GDM1 (cell line): Measurements from ENCODE around the gene GNAL.
"Not testable (repeated sequence)": the region's sequence is repeated elsewhere in the genome, so short reads cannot be mapped to it uniquely, and the experiment has no call there.

Source experiments
- DNase-seq: peaks from one replicate; lab custom pipeline; 2025; lab: John Stamatoyannopoulos, UW

Gene GNAL

DNA sequence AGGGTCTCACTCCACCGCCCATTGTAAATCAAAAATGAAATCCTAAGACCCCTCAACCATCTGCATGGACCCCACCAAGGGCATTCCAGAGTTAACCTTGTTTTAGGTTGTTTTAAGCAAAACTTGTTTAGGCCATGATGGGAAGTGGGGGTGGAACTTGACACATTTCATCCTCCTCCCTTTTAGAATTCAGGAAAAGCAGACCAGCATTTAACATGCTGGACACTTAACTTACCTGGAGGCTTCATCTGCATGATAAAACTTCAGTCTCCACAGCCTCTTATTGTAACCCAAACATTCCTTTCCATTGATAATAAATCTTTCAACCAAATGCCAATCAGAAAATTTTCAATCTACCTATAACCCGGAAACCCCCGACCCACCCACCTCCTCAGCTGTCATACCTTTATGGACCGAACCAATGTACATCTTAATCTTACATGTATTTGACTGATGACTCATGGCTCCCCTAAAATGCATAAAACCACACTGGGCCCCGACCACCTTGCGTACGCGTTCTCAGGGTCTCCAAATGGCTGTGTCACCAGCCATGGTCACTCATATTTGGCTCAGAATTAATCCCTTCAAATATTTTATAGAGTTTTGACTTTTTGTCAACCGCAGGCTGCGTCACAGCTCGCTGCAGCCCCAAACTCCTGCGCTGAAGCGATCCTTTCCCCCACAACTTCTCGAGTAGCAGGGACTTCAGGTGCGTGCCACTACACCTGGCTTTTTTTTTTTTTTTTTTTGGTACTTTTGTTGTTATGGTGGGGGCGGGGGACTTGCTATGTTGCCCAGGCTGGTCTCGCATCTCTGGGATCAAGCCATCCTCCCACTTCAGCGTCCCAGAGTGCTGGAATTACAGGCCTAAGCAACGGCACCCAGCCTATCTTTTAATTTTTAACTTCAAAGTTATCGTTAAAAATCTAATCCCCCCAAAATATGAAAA lies 218.1 kb downstream of the GNAL start:
- DNase-seq, result no peak

- DNase-seq, result peak; percentile 87
Observed at GRCh38 chr18:11908182-11909060, 219.4 kb downstream of the GNAL start, which contains the start of gene MPPE1. Gene MPPE1 (minus strand): TSS chr18:11908317. CDS start chr18:11897264, 11,053 bp downstream.

DNA sequence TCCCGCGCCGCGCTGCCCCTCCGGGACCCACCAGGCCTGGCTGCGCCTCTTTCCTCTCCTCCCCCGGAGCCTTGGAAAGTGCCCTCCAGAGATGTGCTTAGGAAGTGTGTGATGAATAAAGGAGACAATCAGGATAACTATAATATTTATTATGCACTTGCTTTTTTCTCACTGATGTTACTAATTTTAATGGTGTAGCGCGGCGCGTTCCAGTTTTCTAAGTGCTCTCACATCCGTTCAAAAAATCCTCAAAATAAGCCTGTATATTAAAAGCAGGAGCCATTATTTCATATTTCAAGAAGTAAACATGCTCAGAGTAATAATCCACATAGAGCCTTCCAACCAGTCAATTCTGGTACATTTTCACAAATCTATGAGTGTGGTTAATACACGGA lies 220.0 kb downstream of the GNAL start:
- no peak for DNase-seq

GRCh38 chr18:11909591-11910026 lies 220.5 kb downstream of the GNAL start:
- DNase-seq, result no peak

DNA sequence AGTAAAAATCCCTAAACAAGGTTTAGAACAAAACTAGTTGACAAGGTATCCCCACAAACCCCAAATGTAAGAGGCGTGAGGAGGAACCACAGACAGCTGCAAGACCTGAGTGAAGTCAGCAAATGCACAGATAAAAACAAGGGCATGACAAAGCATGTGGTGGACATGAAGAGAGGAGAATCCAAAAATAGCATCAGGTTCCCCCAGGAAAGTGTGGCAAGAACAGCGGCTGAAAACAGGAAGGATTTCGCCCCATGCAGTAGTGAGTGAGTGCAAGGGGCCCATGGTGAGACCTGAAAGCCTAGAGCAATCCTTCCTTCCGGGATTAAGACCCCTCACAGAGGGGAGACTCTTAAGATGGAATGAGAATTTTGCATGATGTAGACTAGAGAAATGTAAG lies 227.8 kb downstream of the GNAL start:
- DNase-seq, result peak; percentile 68

- not testable (repeated sequence) for DNase-seq
Observed at GRCh38 chr18:11919522-11919921, 230.5 kb downstream of the GNAL start.

DNA sequence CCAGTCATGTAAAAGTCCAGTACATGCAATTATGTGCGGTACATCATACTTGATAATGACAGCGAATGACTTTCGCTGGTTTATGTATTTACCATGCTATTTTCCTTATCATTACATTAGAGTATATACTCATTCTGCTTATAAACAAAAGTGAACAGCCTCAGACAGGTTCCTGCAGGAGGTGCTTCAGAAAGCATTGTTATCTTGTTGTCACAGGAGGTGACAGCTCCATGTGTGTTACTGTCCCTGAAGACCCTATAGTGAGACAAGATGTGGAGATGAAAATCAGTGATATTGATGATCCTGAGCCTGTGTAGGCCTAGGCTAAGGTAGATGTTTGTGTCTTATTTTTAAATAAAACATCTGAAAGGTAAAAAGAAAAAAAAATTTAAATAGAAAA lies 234.4 kb downstream of the GNAL start:
- no peak for DNase-seq

GRCh38 chr18:11925800-11926481 lies 236.9 kb downstream of the GNAL start:
- no peak for DNase-seq

DNA sequence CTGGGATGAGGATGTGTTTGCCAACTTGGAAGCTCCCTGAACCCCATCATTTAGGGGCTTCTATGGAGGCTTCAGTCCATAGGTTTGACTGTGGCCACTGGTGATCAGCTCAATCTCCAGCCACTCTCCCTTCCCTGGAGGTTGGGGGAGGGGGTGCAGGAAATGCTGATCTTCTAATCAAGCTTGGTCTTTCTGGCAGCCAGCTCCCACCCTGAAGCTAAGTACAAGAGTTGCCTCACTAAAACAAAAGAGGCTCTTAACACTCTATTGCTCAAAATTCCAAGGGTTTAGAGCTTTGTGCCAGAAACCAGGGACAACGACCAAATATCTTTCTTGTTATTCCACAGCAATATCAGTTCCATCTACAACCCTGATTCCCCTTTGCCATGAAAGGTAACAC lies 238.4 kb downstream of the GNAL start:
- no peak for DNase-seq

DNA sequence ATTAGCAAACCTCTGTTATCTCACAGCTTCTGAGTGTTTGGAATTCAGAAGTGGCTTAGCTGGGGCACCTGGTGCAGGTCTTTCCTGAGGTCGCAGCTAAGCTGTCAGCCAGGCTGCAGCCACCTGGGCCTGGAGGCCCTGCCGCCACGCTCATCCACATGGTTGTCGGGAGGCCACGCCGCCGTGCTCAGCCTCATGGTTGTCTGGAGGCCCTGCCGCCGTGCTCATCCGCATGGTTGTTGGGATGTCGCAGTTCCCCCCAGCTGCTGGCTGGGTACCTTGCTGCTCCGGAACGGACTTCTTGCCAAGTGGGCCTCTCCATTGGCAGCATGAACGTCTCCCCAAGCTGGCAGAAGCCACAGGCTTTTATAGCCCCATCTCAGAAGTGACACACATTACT lies 243.3 kb downstream of the GNAL start:
- DNase-seq, result no peak
